Fibroblast of skin of right quadriceps (primary cell): ENCODE results near the gene TAS1R3.
"Not testable (repeated sequence)": the region's sequence is repeated elsewhere in the genome, so short reads cannot be mapped to it uniquely, and the experiment has no call there.

Source experiments
- DNase-seq: peaks from one replicate; pipeline ENCODE4 v3.0.0-alpha.2; 2013

The TAS1R3 gene

GRCh38 chr1:1354271-1355247, 23.5 kb downstream of the TAS1R3 start:
- no peak for DNase-seq

- DNase-seq, result no peak
These were observed 24.3 kb downstream of the TAS1R3 start for GRCh38 chr1:1355416-1355815.

GRCh38 chr1:1356166-1356795, 25.2 kb downstream of the TAS1R3 start:
- DNase-seq, result no peak

GRCh38 chr1:1356796-1357401, 25.8 kb downstream of the TAS1R3 start:
- no peak for DNase-seq

- DNase-seq, result no peak
These were observed 26.9 kb downstream of the TAS1R3 start for GRCh38 chr1:1357871-1358432.

- DNase-seq, result peak; percentile 90
These were observed 27.6 kb downstream of the TAS1R3 start, which contains the start of gene MXRA8 for GRCh38 chr1:1358433-1359271. TSS of gene MXRA8 (minus strand) at chr1:1358555. CDS start at chr1:1358504, 51 bp downstream.

- DNase-seq, result peak; percentile 76
These were observed 28.2 kb downstream of the TAS1R3 start for GRCh38 chr1:1359308-1359663.

GRCh38 chr1:1359664-1360468, 28.8 kb downstream of the TAS1R3 start:
- peak; percentile 69 for DNase-seq

- DNase-seq, result peak; percentile 91
These were observed 29.6 kb downstream of the TAS1R3 start for GRCh38 chr1:1360506-1361169.

- no peak for DNase-seq
These were observed 30.3 kb downstream of the TAS1R3 start for GRCh38 chr1:1361233-1361981.

GRCh38 chr1:1361982-1362423, 30.9 kb downstream of the TAS1R3 start:
- peak; percentile 78 for DNase-seq

GRCh38 chr1:1364266-1364665, 33.2 kb downstream of the TAS1R3 start:
- DNase-seq, result no peak

GRCh38 chr1:1365875-1366698, 35.0 kb downstream of the TAS1R3 start:
- DNase-seq, result no peak

- no peak for DNase-seq
These were observed 35.6 kb downstream of the TAS1R3 start for GRCh38 chr1:1366699-1367066.

GRCh38 chr1:1367315-1367714, 36.2 kb downstream of the TAS1R3 start:
- DNase-seq, result no peak

- not testable (repeated sequence) for DNase-seq
These were observed 39.0 kb downstream of the TAS1R3 start for GRCh38 chr1:1370094-1370493.

GRCh38 chr1:1370771-1371300, 39.8 kb downstream of the TAS1R3 start:
- DNase-seq, result no peak

GRCh38 chr1:1371364-1371745, 40.3 kb downstream of the TAS1R3 start:
- no peak for DNase-seq
